Astrocyte of the spinal cord (primary cell): ENCODE measurements around the gene NUP153.
A peak's percentile ranks its signal among the peaks of the same experiment; 100 is the strongest.

Experiments
- DNase-seq: peaks from one replicate; pipeline ENCODE4 v3.0.0; 2011; ENCODE audit warnings: low read depth, low spot score
- H3K4me3 ChIP-seq: 2 replicates; pipeline ENCODE4 v1.5.1; 2011; ENCODE audit warnings: low read depth, mild to moderate bottlenecking, low read length, moderate library complexity
- in situ Hi-C: cut with HindIII; loops from 2 replicates; pipeline ENCODE4 v1.10.0; 2017; ENCODE audit warnings: low sequenced_read_pairs
- TF ChIP-seq, protein P1 (sequence below): IDR thresholded peaks from 2 replicates; pipeline ENCODE4 v1.5.1; 2012; ENCODE audit warnings: low read depth, mild to moderate bottlenecking, low read length, inconsistent platforms

The NUP153 gene

DNA sequence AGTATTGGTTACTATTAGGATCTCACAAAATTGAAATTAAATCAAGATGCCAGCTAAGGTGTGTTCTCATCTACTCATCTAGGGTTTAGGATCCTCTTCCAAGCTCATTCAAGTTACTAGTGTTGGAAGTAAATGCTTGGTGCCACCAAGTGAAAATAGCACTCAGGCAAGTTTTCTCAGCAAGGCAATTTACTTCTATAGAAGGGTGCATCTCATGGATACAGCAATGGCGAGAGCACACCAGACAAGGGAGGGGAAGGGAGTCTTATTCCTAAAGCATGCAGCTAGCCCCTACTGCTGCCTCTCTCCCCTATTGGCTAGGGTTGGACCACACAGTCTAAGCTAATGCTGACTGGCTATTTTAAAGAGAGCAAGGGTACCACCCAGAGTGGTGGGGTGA, 129.7 kb downstream of the NUP153 start:
- in situ Hi-C loops = no loop called here
- no peak for DNase-seq
- TF ChIP-seq, protein P1, sequence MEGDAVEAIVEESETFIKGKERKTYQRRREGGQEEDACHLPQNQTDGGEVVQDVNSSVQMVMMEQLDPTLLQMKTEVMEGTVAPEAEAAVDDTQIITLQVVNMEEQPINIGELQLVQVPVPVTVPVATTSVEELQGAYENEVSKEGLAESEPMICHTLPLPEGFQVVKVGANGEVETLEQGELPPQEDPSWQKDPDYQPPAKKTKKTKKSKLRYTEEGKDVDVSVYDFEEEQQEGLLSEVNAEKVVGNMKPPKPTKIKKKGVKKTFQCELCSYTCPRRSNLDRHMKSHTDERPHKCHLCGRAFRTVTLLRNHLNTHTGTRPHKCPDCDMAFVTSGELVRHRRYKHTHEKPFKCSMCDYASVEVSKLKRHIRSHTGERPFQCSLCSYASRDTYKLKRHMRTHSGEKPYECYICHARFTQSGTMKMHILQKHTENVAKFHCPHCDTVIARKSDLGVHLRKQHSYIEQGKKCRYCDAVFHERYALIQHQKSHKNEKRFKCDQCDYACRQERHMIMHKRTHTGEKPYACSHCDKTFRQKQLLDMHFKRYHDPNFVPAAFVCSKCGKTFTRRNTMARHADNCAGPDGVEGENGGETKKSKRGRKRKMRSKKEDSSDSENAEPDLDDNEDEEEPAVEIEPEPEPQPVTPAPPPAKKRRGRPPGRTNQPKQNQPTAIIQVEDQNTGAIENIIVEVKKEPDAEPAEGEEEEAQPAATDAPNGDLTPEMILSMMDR = no peak
- no peak overlapping the region for H3K4me3 ChIP-seq

DNA sequence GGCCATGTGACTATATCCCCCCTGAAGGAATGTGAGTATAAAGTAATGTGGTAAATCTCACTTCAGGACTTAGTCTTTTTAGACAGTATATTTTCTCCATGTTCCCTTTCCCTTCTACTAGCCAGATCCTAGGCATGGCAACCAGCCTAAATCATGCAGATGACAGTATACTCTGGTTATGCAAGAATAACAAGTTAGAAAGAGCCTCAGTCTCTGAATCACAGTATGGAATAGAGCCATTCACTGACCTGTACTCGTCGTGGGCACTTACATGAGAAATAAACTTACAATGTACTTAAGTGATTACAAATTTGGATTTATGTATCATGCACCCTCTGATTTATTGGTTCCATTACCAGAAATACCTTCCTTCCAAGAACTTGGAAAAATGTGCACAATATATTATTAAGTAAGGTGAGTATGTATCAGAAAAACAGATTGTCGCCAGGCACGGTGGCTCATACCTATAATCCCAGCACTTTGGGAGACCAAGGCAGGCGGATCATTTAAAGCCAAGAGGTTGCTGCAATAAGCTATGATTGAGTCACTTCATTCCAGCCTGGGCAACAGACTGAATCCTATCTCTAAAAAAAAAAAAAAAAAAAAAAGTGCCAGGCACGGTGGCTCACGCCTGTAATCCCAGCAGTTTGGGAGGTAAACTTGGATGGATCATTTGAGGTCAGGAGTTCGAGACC, 131.7 kb downstream of the NUP153 start:
- in situ Hi-C loops = no loop called here
- TF ChIP-seq, protein P1 = no peak
- no peak overlapping the region for H3K4me3 ChIP-seq
- DNase-seq = peak; percentile 78

DNA sequence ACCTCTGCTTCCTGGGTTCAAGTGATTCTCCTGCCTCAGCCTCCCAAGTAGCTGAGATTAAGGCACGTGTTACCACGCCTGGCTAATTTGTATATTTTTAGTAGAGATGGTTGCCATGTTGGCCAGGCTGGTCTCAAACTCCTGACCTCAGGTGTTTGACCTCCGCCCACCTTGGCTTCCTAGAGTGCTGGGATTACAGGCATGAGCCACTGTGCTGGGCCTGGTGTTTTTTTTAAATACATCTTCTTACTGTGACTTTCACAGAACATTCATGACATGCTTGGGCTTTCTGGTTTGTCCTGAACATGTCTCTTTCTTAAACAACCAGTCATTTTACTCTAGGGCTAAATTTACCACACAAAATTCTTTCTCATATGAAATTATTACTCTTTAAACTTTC, 141.3 kb downstream of the NUP153 start:
- H3K4me3 ChIP-seq = no peak overlapping the region
- TF ChIP-seq, protein P1 = no peak
- in situ Hi-C loops = no loop called here
- DNase-seq = no peak
